ENCODE measurements around the gene EDDM3A.

- no peak for TF ChIP-seq CTCF (IDR thresholded peaks at IDR 0.05)
- no peak for TF ChIP-seq RFX5 (IDR thresholded peaks at IDR 0.05; ENCODE audit: low read length)
- no peak for TF ChIP-seq YY1 (IDR thresholded peaks at IDR 0.05; ENCODE audit: low read depth)
- no peak for TF ChIP-seq SMC3 (IDR thresholded peaks at IDR 0.05; ENCODE audit: low read depth, low read length)
Measured at GRCh38 chr14:20789230-20789813, 43.6 kb downstream of the EDDM3A start.
